SK-N-SH treated with all-trans-retinoic acid at 6 μM for 48 hours (cell line): ENCODE measurements around the gene YLPM1.

Source experiments
- ARNTL ChIP-seq: fragments of 450-650 bp; formaldehyde crosslinking; IDR thresholded peaks from 2 replicates; pipeline ENCODE4 v1.5.0; 2020; ENCODE audit warnings: low read depth, mild to moderate bottlenecking, moderate library complexity, borderline replicate concordance
- BACH2 ChIP-seq: fragments of 250-450 bp; sonication (Bioruptor Pico); IDR thresholded peaks from 2 replicates; pipeline ENCODE4 v1.9.0; 2021; ENCODE audit warnings: mild to moderate bottlenecking, borderline replicate concordance
- CSDC2 ChIP-seq: fragments of 250-450 bp; sonication (Bioruptor Pico); IDR thresholded peaks from 2 replicates; pipeline ENCODE4 v1.5.0; 2020; ENCODE audit warnings: mild to moderate bottlenecking, moderate library complexity
- GLIS3 ChIP-seq: fragments of 250-450 bp; sonication (Bioruptor Pico); IDR thresholded peaks from 2 replicates; pipeline ENCODE4 v1.5.0; 2020; ENCODE audit warnings: mild to moderate bottlenecking, moderate library complexity
- ISL1 ChIP-seq: fragments of 250-450 bp; sonication (Bioruptor Pico); IDR thresholded peaks from 2 replicates; pipeline ENCODE4 v2.1.2; 2022; ENCODE audit warnings: mild to moderate bottlenecking, moderate library complexity
- OSR1 ChIP-seq: fragments of 250-450 bp; sonication (Bioruptor Pico); IDR thresholded peaks from 2 replicates; pipeline ENCODE4 v1.8.0; 2022; ENCODE audit warnings: moderate library complexity, mild to moderate bottlenecking, inconsistent platforms
- PPARA ChIP-seq: fragments of 250-450 bp; sonication (Bioruptor Pico); IDR thresholded peaks from 2 replicates; pipeline ENCODE4 v1.5.0; 2020; ENCODE audit warnings: mild to moderate bottlenecking, borderline replicate concordance
- ZFP3 ChIP-seq: fragments of 250-450 bp; sonication (Bioruptor Pico); IDR thresholded peaks from 2 replicates; pipeline ENCODE4 v1.5.0; 2020; ENCODE audit warnings: mild to moderate bottlenecking, moderate library complexity
- ZNF8 ChIP-seq: fragments of 450-650 bp; formaldehyde crosslinking; IDR thresholded peaks from 2 replicates; pipeline ENCODE4 v1.5.0; 2020; ENCODE audit warnings: mild to moderate bottlenecking, moderate library complexity
- TF ChIP-seq, protein P1 (sequence below): fragments of 250-450 bp; sonication (Bioruptor Pico); IDR thresholded peaks from 2 replicates; pipeline ENCODE4 v1.5.1; 2021; ENCODE audit warnings: mild to moderate bottlenecking, moderate library complexity
- TF ChIP-seq, protein P2 (sequence below): fragments of 250-450 bp; sonication (Bioruptor Pico); IDR thresholded peaks from 2 replicates; pipeline ENCODE4 v1.8.0; 2020; ENCODE audit warnings: mild to moderate bottlenecking, moderate library complexity, borderline replicate concordance
- TF ChIP-seq, protein P3 (sequence below): fragments of 250-450 bp; sonication (Bioruptor Pico); IDR thresholded peaks from 2 replicates; pipeline ENCODE4 v1.5.1; 2020; ENCODE audit warnings: low read depth, mild to moderate bottlenecking, moderate library complexity
- TF ChIP-seq, protein P4 (sequence below): fragments of 250-450 bp; sonication (Bioruptor Pico); IDR thresholded peaks from 2 replicates; pipeline ENCODE4 v1.5.0; 2020; ENCODE audit warnings: mild to moderate bottlenecking, moderate library complexity

DNA sequence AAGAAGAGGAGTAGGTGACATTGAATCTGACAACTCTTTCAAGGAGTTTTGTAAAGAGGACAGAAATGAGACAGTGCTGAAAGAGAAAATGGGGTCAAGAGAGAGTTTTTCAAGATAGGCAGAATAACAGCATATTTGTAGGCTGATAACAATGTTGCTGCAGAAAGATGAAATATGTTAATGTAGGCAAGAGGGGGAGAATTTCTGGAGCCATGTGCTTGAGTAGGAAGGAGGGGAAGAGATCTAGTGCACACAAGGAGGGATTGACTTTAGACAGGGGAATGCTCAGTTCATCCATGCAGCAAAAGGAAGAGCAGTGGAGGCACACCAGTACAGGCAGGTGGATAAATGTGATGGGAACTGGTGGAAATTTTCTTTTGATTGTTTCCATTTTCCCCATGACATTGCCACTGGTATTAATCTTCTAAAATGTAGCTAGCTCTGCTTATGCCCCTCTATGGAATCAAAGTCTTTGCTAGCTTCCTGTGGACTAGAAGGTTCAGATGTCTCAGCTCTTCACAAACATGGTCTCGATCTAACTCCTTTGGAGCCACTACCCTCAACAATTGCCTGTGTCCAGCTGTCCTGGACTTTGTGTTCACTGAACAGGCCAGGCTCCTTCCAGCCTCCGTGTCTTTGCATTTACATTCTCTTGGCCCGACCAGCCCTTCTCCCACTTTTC is 103.7 kb downstream of the YLPM1 start:
- TF ChIP-seq, protein P1, sequence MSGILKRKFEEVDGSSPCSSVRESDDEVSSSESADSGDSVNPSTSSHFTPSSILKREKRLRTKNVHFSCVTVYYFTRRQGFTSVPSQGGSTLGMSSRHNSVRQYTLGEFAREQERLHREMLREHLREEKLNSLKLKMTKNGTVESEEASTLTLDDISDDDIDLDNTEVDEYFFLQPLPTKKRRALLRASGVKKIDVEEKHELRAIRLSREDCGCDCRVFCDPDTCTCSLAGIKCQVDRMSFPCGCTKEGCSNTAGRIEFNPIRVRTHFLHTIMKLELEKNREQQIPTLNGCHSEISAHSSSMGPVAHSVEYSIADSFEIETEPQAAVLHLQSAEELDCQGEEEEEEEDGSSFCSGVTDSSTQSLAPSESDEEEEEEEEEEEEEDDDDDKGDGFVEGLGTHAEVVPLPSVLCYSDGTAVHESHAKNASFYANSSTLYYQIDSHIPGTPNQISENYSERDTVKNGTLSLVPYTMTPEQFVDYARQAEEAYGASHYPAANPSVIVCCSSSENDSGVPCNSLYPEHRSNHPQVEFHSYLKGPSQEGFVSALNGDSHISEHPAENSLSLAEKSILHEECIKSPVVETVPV = no peak
- TF ChIP-seq OSR1 (CRISPR knock-in tag) = no peak
- TF ChIP-seq ISL1 = no peak
- TF ChIP-seq ZFP3 (CRISPR knock-in tag) = no peak
- TF ChIP-seq BACH2 (CRISPR knock-in tag) = no peak
- TF ChIP-seq, protein P2, sequence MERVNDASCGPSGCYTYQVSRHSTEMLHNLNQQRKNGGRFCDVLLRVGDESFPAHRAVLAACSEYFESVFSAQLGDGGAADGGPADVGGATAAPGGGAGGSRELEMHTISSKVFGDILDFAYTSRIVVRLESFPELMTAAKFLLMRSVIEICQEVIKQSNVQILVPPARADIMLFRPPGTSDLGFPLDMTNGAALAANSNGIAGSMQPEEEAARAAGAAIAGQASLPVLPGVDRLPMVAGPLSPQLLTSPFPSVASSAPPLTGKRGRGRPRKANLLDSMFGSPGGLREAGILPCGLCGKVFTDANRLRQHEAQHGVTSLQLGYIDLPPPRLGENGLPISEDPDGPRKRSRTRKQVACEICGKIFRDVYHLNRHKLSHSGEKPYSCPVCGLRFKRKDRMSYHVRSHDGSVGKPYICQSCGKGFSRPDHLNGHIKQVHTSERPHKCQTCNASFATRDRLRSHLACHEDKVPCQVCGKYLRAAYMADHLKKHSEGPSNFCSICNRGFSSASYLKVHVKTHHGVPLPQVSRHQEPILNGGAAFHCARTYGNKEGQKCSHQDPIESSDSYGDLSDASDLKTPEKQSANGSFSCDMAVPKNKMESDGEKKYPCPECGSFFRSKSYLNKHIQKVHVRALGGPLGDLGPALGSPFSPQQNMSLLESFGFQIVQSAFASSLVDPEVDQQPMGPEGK = no peak
- no peak for TF ChIP-seq ARNTL (CRISPR knock-in tag)
- TF ChIP-seq, protein P3, sequence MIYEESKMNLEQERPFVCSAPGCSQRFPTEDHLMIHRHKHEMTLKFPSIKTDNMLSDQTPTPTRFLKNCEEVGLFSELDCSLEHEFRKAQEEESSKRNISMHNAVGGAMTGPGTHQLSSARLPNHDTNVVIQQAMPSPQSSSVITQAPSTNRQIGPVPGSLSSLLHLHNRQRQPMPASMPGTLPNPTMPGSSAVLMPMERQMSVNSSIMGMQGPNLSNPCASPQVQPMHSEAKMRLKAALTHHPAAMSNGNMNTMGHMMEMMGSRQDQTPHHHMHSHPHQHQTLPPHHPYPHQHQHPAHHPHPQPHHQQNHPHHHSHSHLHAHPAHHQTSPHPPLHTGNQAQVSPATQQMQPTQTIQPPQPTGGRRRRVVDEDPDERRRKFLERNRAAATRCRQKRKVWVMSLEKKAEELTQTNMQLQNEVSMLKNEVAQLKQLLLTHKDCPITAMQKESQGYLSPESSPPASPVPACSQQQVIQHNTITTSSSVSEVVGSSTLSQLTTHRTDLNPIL = no peak
- TF ChIP-seq, protein P4, sequence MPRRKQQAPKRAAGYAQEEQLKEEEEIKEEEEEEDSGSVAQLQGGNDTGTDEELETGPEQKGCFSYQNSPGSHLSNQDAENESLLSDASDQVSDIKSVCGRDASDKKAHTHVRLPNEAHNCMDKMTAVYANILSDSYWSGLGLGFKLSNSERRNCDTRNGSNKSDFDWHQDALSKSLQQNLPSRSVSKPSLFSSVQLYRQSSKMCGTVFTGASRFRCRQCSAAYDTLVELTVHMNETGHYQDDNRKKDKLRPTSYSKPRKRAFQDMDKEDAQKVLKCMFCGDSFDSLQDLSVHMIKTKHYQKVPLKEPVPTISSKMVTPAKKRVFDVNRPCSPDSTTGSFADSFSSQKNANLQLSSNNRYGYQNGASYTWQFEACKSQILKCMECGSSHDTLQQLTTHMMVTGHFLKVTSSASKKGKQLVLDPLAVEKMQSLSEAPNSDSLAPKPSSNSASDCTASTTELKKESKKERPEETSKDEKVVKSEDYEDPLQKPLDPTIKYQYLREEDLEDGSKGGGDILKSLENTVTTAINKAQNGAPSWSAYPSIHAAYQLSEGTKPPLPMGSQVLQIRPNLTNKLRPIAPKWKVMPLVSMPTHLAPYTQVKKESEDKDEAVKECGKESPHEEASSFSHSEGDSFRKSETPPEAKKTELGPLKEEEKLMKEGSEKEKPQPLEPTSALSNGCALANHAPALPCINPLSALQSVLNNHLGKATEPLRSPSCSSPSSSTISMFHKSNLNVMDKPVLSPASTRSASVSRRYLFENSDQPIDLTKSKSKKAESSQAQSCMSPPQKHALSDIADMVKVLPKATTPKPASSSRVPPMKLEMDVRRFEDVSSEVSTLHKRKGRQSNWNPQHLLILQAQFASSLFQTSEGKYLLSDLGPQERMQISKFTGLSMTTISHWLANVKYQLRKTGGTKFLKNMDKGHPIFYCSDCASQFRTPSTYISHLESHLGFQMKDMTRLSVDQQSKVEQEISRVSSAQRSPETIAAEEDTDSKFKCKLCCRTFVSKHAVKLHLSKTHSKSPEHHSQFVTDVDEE (CRISPR knock-in tag) = no peak
- no peak for TF ChIP-seq PPARA (CRISPR knock-in tag)
- no peak for TF ChIP-seq ZNF8
- TF ChIP-seq GLIS3 (CRISPR knock-in tag) = no peak
- no peak for TF ChIP-seq CSDC2 (CRISPR knock-in tag)
